A673 (cell line): ENCODE results near the gene C3orf38. TPM values are rescaled to one million over a fixed set of nuclear protein-coding genes. Genes with fewer than 3 reads are reported as not detected.
"Not testable (repeated sequence)": the region's sequence is repeated elsewhere in the genome, so short reads cannot be mapped to it uniquely, and the experiment has no call there.

ENCODE experiments used
- BruUV-seq: library from RNA; stranded (reverse); fragments of 400-500 nt; replicated peaks from 2 replicates; lab custom pipeline; 2021; lab: Mats Ljungman, UMichigan
- CTCF ChIA-PET: fragments of 300-600 bp; sonication (Branson Sonifier 250); formaldehyde crosslinking; loops from one replicate; lab custom pipeline; 2022; ENCODE audit warnings: antibody characterized with exemption; lab: Charles Lee
- POLR2A ChIA-PET: fragments of 300-600 bp; sonication (Branson Sonifier 250); formaldehyde crosslinking; loops from one replicate; lab custom pipeline; 2022; ENCODE audit warnings: antibody characterized with exemption; ENCODE audit not compliant: low non-redundant PET; lab: Charles Lee
- DNase-seq: peaks from one replicate; pipeline ENCODE4 v3.0.0-alpha.2; 2015; ENCODE audit warnings: low spot score
- H3K27ac ChIP-seq: fragments of 200-600 bp; sonication (generic); 2 replicates; pipeline ENCODE4 v1.5.1; 2016; ENCODE audit warnings: mixed run types, low read depth, mild to moderate bottlenecking, mixed read lengths, antibody characterized with exemption, low read length; ENCODE audit not compliant: poor library complexity, severe bottlenecking
- H3K27me3 ChIP-seq: fragments of 200-600 bp; sonication (generic); replicated peaks from 2 replicates; pipeline ENCODE4 v1.6.1; 2017; ENCODE audit warnings: mixed run types, low read depth, mild to moderate bottlenecking, mixed read lengths, antibody characterized with exemption, low read length; ENCODE audit not compliant: insufficient read depth, poor library complexity
- H3K36me3 ChIP-seq: fragments of 200-600 bp; sonication (generic); 2 replicates; pipeline ENCODE4 v1.6.1; 2016; ENCODE audit warnings: mixed run types, mild to moderate bottlenecking, mixed read lengths, antibody characterized with exemption, low read length; ENCODE audit not compliant: insufficient read depth, poor library complexity, severe bottlenecking
- H3K4me1 ChIP-seq: fragments of 200-600 bp; sonication (generic); 2 replicates; pipeline ENCODE4 v1.6.1; 2017; ENCODE audit warnings: mixed run types, mild to moderate bottlenecking, mixed read lengths, antibody characterized with exemption, low read length; ENCODE audit not compliant: insufficient read depth, poor library complexity, severe bottlenecking
- H3K4me3 ChIP-seq: fragments of 200-600 bp; sonication (generic); 2 replicates; pipeline ENCODE4 v1.5.1; 2016; ENCODE audit warnings: low read depth, mixed run types, mild to moderate bottlenecking, mixed read lengths, low read length; ENCODE audit not compliant: poor library complexity, severe bottlenecking
- H3K9me3 ChIP-seq: fragments of 200-600 bp; sonication (generic); 2 replicates; pipeline ENCODE4 v1.6.1; 2016; ENCODE audit warnings: mixed run types, low read depth, mild to moderate bottlenecking, mixed read lengths, antibody characterized with exemption, low read length; ENCODE audit not compliant: poor library complexity, severe bottlenecking
- EZH2 ChIP-seq: fragments of 200-600 bp; sonication (generic); IDR thresholded peaks from 2 replicates; pipeline ENCODE4 v1.6.1; 2017; ENCODE audit warnings: borderline replicate concordance, low read depth, mild to moderate bottlenecking, mixed read lengths, antibody characterized with exemption, low read length; ENCODE audit not compliant: poor library complexity, severe bottlenecking
- intact Hi-C: fragments of 100-400 bp; cut with micrococcal nuclease; formaldehyde crosslinking; loops from one replicate; pipeline ENCODE4 v1.10.0; 2022; ENCODE audit not compliant: unreplicated experiment
- total RNA-seq: library from RNA; stranded (reverse); gene quantifications from 2 replicates; pipeline ENCODE4 v1.2.3, GENCODE V29; 2021
- TF ChIP-seq, protein P1 (sequence below): fragments of 300-800, 200-600 bp; sonication (generic); conservative IDR thresholded peaks from 2 replicates; pipeline ENCODE4 v1.5.1; 2017; ENCODE audit warnings: low read depth, mild to moderate bottlenecking, antibody characterized with exemption, low read length, moderate library complexity, mixed read lengths

The C3orf38 gene
- total RNA-seq, 1 experiment from 2014 or later = 36.4 TPM

DNA sequence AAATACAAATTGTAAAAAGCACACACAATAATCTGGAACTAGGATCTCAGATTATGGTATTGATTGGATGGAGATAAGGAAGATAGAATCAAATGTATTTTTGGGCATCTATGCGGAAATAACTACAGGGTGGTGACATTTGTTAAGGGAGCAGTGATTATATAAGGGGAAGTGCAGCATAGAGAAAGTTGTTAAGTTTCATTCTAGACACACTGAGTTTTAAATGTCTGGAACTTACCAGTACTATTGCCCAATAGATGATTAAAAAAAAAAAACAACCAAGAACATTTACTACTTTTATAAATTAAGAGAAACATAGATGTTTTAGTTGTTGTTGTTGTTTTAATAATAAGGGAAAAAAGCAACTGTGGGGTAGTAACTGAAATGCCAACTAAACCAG is 32.1 kb upstream of the C3orf38 start:
- no peak for DNase-seq
- TF ChIP-seq, protein P1, sequence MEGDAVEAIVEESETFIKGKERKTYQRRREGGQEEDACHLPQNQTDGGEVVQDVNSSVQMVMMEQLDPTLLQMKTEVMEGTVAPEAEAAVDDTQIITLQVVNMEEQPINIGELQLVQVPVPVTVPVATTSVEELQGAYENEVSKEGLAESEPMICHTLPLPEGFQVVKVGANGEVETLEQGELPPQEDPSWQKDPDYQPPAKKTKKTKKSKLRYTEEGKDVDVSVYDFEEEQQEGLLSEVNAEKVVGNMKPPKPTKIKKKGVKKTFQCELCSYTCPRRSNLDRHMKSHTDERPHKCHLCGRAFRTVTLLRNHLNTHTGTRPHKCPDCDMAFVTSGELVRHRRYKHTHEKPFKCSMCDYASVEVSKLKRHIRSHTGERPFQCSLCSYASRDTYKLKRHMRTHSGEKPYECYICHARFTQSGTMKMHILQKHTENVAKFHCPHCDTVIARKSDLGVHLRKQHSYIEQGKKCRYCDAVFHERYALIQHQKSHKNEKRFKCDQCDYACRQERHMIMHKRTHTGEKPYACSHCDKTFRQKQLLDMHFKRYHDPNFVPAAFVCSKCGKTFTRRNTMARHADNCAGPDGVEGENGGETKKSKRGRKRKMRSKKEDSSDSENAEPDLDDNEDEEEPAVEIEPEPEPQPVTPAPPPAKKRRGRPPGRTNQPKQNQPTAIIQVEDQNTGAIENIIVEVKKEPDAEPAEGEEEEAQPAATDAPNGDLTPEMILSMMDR = no peak
- no peak for TF ChIP-seq EZH2
- no peak overlapping the region for H3K27ac ChIP-seq
- intact Hi-C loops = no loop called here
- POLR2A ChIA-PET = no interaction called here
- H3K27me3 ChIP-seq = no peaks in the 10 kb centered on the region
- peaks cover 5% of the 10 kb centered on the region for H3K36me3 ChIP-seq
- H3K9me3 ChIP-seq = no peaks in the 10 kb centered on the region
- no peak overlapping the region for H3K4me3 ChIP-seq
- peaks cover 12% of the 10 kb centered on the region for H3K4me1 ChIP-seq
- CTCF ChIA-PET = no interaction called here
- BruUV-seq = no TSS peak

DNA sequence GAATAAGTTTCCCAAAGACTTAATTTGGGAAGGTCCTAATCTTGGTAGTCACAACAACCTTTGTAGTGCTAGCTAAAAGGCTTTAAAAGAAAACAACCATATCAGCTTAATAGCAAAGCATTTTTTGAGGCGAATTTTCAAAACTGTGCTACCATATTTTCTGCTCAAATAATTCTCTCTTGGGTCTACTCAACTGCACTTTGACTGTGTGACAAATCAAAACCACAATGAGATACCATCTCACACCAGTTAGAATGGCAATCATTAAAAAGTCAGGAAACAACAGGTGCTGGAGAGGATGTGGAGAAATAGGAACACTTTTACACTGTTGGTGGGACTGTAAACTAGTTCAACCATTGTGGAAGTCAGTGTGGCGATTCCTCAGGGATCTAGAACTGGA is 31.2 kb upstream of the C3orf38 start:
- intact Hi-C loops = not testable (repeated sequence)

DNA sequence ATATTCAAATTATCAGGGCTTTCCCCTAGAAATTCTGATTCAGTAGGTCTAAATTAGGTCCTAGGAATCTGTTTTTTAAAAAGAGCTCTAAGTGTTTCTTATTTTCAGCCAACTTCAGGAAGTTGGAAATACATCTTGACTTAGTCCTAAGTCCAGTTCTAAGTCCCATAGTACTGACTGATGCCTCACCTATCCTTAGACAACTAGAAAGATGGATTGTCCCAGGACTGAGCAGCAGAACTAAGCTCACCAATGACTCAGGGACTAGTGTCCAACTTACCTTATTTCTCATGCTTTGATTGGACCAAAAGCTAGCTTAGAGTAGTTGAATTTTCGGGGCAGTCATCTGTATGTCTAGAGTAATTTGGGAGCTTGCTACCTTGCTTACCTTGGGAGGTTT is 26.2 kb upstream of the C3orf38 start:
- Histone ChIP-seq H3K9me3 (no peaks in the 10 kb centered on the region), H3K4me1 (peaks cover 6% of the 10 kb centered on the region), H3K27ac (no peak overlapping the region), H3K27me3 (no peaks in the 10 kb centered on the region), H3K4me3 (no peak overlapping the region), H3K36me3 (peaks cover under 1% of the 10 kb centered on the region)
- POLR2A ChIA-PET = no interaction called here
- DNase-seq = no peak
- intact Hi-C loops = no loop called here
- CTCF ChIA-PET = interaction anchor here (0.8 kb wide), 1 partner anchor 10 kb away, joined by 3 read pairs; no protein-coding TSS in a partner anchor
- TF ChIP-seq EZH2 = no peak
- TF ChIP-seq, protein P1 = no peak
- no TSS peak for BruUV-seq

More for the DNA sequence above, 31.2 kb upstream of the C3orf38 start:
- CTCF ChIA-PET, H3K9me3 ChIP-seq, H3K27ac ChIP-seq, DNase-seq, H3K36me3 ChIP-seq, H3K4me3 ChIP-seq, POLR2A ChIA-PET, BruUV-seq, H3K27me3 ChIP-seq, H3K4me1 ChIP-seq: not testable (repeated sequence)

DNA sequence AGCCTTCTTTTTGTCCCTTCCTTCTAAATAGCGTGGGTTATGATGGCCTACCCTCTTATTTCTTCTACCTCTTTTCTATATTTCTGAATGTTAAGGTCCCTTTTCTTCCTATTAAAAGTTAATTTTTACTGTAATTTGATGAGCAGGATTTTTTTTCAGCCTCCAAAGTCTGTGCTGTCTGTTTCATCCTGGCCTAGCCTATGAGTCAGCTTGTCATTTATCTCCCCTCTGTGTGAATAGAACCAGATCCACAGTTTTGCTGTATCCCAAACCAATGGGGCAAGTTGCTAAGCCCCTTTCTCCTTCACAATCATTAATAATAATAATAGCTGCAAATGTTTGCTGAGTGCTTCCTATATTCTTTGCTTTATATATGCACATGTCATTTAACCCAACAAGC is 18.1 kb upstream of the C3orf38 start:
- H3K27ac ChIP-seq = no peak overlapping the region
- intact Hi-C loops = no loop called here
- no peak for DNase-seq
- no TSS peak for BruUV-seq
- no peaks in the 10 kb centered on the region for H3K9me3 ChIP-seq
- H3K4me1 ChIP-seq = peaks cover 9% of the 10 kb centered on the region
- H3K36me3 ChIP-seq = peaks cover 46% of the 10 kb centered on the region
- H3K27me3 ChIP-seq = no peaks in the 10 kb centered on the region
- TF ChIP-seq, protein P1 = no peak
- no peak for TF ChIP-seq EZH2
- no peak overlapping the region for H3K4me3 ChIP-seq
- POLR2A ChIA-PET = no interaction called here
- CTCF ChIA-PET = no interaction called here
